ENCODE results near the gene SPTBN4. TPM values are rescaled to one million over a fixed set of nuclear protein-coding genes. Genes with fewer than 3 reads are reported as not detected.
"Not testable (repeated sequence)": the region's sequence is repeated elsewhere in the genome, so short reads cannot be mapped to it uniquely, and the experiment has no call there.

The SPTBN4 gene
- total and polyA plus RNA-seq, 2 of the 4 experiments (the other 2 are of a cell fraction), result 0.72 to 0.91 TPM

GRCh38 chr19:40623403-40624251, 156.8 kb downstream of the SPTBN4 start:
- Histone ChIP-seq H2BK15ac (ENCODE audit: low read depth, low read length) (peak overlapping the region; percentile 61; the same call in 1 of the 3 replicates), H3K9me1 (ENCODE audit: insufficient read depth, low read length) (peaks cover 11% of the 10 kb centered on the region; the same call in 1 of the 2 replicates), H3K27ac (ENCODE audit: insufficient read depth, low read length) (no peak overlapping the region), H3K9me3 (ENCODE audit: control insufficient read depth, insufficient read depth, low read length) (no peaks in the 10 kb centered on the region), H2BK5ac (ENCODE audit: low read depth, low read length, poor library complexity, severe bottlenecking) (no peak overlapping the region), H3K4ac (ENCODE audit: low read depth, low read length) (no peak overlapping the region; the same call in 1 of the 2 replicates), H3K9ac (ENCODE audit: low read depth, low read length) (no peak overlapping the region), H3K56ac (ENCODE audit: extremely low read depth, insufficient read depth, low read length) (no peak overlapping the region), H2AK5ac (ENCODE audit: low read depth, low read length) (peak overlapping the region; percentile 39), H4K8ac (ENCODE audit: low read depth in 2 of 2, low read length in 2 of 2) (no peak overlapping the region), H3K18ac (ENCODE audit: low read depth, low read length) (no peak overlapping the region), H2AFZ (replicated peaks; ENCODE audit: low read length, poor library complexity) (peak overlapping the region; percentile 54), H4K91ac (ENCODE audit: insufficient read depth, low read depth, low read length) (no peak overlapping the region; the same call in 1 of the 2 replicates), H2AK9ac (replicated peaks; ENCODE audit: low read depth, low read length, poor library complexity) (peak overlapping the region; percentile 68), H3K23ac (ENCODE audit: low read depth, low read length) (no peak overlapping the region), H3K4me2 (ENCODE audit: low read depth, low read length) (no peak overlapping the region), H3K4me1 (ENCODE audit: control insufficient read depth, insufficient read depth, low read length) (peaks cover 8% of the 10 kb centered on the region; the same call in 1 of the 2 replicates), H3K4me3 (ENCODE audit: insufficient read depth, low read depth, low read length) (no peak overlapping the region), H4K5ac (ENCODE audit: low read depth, low read length) (no peak overlapping the region), H3K79me1 (ENCODE audit: low read depth in 1 of 2, low read length in 2 of 2) (peaks cover 0 to 12% of the 10 kb centered on the region in 2 experiments; a peak in 1 of 4 replicates), H2BK120ac (ENCODE audit: low read depth, low read length) (no peak overlapping the region; the same call in 1 of the 2 replicates), H2BK20ac (ENCODE audit: low read depth, low read length) (no peak overlapping the region; the same call in 1 of the 2 replicates), H3K14ac (replicated peaks; ENCODE audit: low read depth, low read length) (no peak overlapping the region), H3K36me3 (ENCODE audit: control insufficient read depth, insufficient read depth, low read length) (peaks cover 81% of the 10 kb centered on the region), H3K27me3 (ENCODE audit: control insufficient read depth, insufficient read depth, low read length) (no peaks in the 10 kb centered on the region), H4K20me1 (ENCODE audit: insufficient read depth, low read length) (peaks cover 7% of the 10 kb centered on the region; the same call in 1 of the 2 replicates)
- CTCF ChIA-PET, result interaction anchor here (3.7 kb wide), 1 partner anchor 11 kb away, joined by 20 read pairs; no protein-coding TSS in a partner anchor
- in situ Hi-C loops (cut with MboI; ENCODE audit: low sequenced_read_pairs) (no loop called here), dilution Hi-C loops (cut with HindIII; ENCODE audit: low sequenced_read_pairs, unreplicated experiment) (no loop called here), intact Hi-C loops (cut with micrococcal nuclease) (no loop called here)
- WGBS, 2 experiments (ENCODE audit: extremely low coverage in 2 of 2, insufficient read length in 1 of 2), result 57% methylated on average over 21 of the region's 41 CpGs; no CpG with 5 or more reads in 1 of the 2 experiments
- POLR2A ChIA-PET (ENCODE audit: unreplicated experiment), result no interaction called here
- DNase-seq, result peak; percentile 18
- ATAC-seq (ENCODE audit: low read depth), result peak; percentile 50
- TF ChIP-seq SMC3 (IDR thresholded peaks at IDR 0.05; ENCODE audit: low read depth, low read length) (no peak), RFX5 (IDR thresholded peaks at IDR 0.05; ENCODE audit: low read depth, low read length) (no peak)
- no TSS peak for BruUV-seq (replicated peaks)

GRCh38 chr19:40624369-40625153, 157.8 kb downstream of the SPTBN4 start:
- H3K18ac ChIP-seq (ENCODE audit: low read depth, low read length); POLR2A ChIA-PET (ENCODE audit: unreplicated experiment); H3K56ac ChIP-seq (ENCODE audit: extremely low read depth, insufficient read depth, low read length); H2BK120ac ChIP-seq (ENCODE audit: low read depth, low read length); H3K27me3 ChIP-seq (ENCODE audit: control insufficient read depth, insufficient read depth, low read length); H4K20me1 ChIP-seq (ENCODE audit: insufficient read depth, low read length); in situ Hi-C loops (cut with MboI; ENCODE audit: low sequenced_read_pairs); H2BK5ac ChIP-seq (ENCODE audit: low read depth, low read length, poor library complexity, severe bottlenecking); DNase-seq; H2BK15ac ChIP-seq (ENCODE audit: low read depth, low read length); ATAC-seq (ENCODE audit: low read depth); H2AFZ ChIP-seq (replicated peaks; ENCODE audit: low read length, poor library complexity); H3K4me2 ChIP-seq (ENCODE audit: low read depth, low read length); dilution Hi-C loops (cut with HindIII; ENCODE audit: low sequenced_read_pairs, unreplicated experiment); H3K4ac ChIP-seq (ENCODE audit: low read depth, low read length); H3K4me3 ChIP-seq (ENCODE audit: insufficient read depth, low read depth, low read length); H2AK9ac ChIP-seq (replicated peaks; ENCODE audit: low read depth, low read length, poor library complexity); H3K9me3 ChIP-seq (ENCODE audit: control insufficient read depth, insufficient read depth, low read length); H2BK20ac ChIP-seq (ENCODE audit: low read depth, low read length); H4K5ac ChIP-seq (ENCODE audit: low read depth, low read length); intact Hi-C loops (cut with micrococcal nuclease); H3K4me1 ChIP-seq (ENCODE audit: control insufficient read depth, insufficient read depth, low read length); H3K23ac ChIP-seq (ENCODE audit: low read depth, low read length); H3K9ac ChIP-seq (ENCODE audit: low read depth, low read length); BruUV-seq (replicated peaks); H4K91ac ChIP-seq (ENCODE audit: insufficient read depth, low read depth, low read length); H3K79me1 ChIP-seq (ENCODE audit: low read depth in 1 of 2, low read length in 2 of 2); H3K14ac ChIP-seq (replicated peaks; ENCODE audit: low read depth, low read length); H4K8ac ChIP-seq (ENCODE audit: low read depth in 2 of 2, low read length in 2 of 2); H2AK5ac ChIP-seq (ENCODE audit: low read depth, low read length); H3K27ac ChIP-seq (ENCODE audit: insufficient read depth, low read length): not testable (repeated sequence)
- 71% methylated on average over 1 of the region's 14 CpGs; no CpG with 5 or more reads in 1 of the 2 experiments for WGBS, 2 experiments (ENCODE audit: extremely low coverage in 2 of 2, insufficient read length in 1 of 2)
- CTCF ChIA-PET, result interaction anchor here (3.7 kb wide), 1 partner anchor 10 kb away, joined by 20 read pairs; no protein-coding TSS in a partner anchor
- peaks cover 78% of the 10 kb centered on the region for H3K36me3 ChIP-seq (ENCODE audit: control insufficient read depth, insufficient read depth, low read length)
- H3K9me1 ChIP-seq (ENCODE audit: insufficient read depth, low read length), result peaks cover 11% of the 10 kb centered on the region; the same call in 1 of the 2 replicates
